SH-SY5Y (cell line): ENCODE data around the gene MAN1C1.

Experiments
- GATA2 ChIP-seq: IDR thresholded peaks from 2 replicates; pipeline ENCODE4 v1.6.1; 2011; ENCODE audit warnings: mild to moderate bottlenecking, low read depth, low read length
- GATA3 ChIP-seq: IDR thresholded peaks from 2 replicates; pipeline ENCODE4 v1.6.1; 2011; ENCODE audit warnings: low read depth, mild to moderate bottlenecking, low read length, moderate library complexity

DNA sequence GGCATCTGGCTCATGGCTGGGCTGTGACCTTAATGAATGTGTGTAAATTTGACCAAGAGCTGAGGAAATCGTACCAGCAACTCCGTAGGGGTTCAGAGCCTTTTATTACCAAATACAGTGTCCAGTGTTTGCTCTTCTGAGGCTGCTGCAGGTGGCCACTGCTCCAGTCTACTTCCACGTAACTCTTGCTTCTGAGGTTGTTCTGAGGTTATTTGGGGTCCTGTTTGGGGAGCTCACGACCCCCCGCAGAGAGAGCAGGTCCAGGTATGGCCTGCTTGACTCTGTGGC is 33.6 kb downstream of the MAN1C1 start:
- no peak for TF ChIP-seq GATA3
- no peak for TF ChIP-seq GATA2
